Measurements from ENCODE around the gene PIH1D2. TPM values are rescaled to one million over a fixed set of nuclear protein-coding genes. Genes with fewer than 3 reads are reported as not detected.
A peak's percentile ranks its signal among the peaks of the same experiment; 100 is the strongest.

PIH1D2 gene, protein sequence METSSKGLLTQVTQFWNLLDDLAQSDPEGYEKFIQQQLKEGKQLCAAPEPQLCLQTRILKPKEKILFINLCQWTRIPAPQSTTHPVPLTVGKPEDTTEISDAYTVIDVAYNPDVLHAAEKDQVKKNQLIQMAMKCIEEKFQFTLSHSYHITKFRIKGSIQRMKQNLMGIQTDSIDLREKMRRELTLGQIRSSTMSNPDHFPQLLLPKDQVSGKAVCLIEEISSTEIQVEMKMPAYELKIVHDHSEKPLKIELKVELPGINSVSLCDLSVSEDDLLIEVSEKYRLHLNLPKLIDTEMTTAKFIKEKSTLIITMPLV
- total RNA-seq = 1 to 10 TPM in 4 of 7 donors, under 1 TPM in 3; 0.38 to 2.2 (median 1.3) TPM
- under 1 TPM; 0.18 to 0.70 (median 0.63) TPM for polyA plus RNA-seq
- long read RNA-seq, donor 1 = 0 reads
- long read RNA-seq, donor 2 = 0 reads

DNA sequence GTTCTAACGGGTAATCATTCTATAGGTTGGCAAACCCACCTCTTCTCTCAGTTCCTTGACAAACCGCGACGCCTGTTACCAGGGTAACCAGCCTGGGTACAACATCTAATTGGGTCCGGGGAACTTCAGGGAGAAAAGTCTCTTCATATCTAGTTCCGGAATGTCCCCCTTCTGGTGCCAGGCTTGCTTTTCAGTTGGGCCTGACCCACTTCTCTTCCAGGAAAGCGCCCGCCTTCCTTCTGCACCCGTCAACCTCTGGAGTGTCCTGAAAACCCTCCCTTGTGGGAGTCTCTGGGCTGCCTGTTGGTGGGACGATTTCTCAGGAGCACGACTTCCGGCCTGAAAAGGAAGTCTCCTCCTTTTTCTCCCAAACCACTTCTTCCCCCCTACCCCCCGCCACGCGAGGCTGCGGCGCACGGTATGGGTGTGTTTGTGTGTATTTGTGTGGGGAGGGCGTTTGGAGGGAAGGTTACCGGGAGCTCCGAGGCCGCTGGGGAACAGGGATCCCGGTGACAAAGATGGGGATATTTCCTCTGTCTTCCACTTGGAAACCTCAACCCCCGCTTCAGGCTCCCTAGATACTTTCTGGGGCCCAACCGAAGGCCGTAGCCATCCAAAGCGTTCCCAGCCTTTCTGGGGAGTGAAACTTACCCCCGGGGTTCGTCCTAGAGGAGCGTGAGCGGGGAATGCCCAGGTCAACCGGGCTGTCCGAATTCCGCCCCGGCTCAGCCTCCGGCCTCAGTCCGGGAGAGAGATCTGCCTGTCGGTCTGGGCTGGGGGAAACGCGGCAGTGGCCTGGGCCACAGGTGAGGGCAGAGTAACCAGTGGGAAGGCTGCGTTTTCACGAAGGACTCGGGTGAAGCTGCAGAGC, at the start of gene PIH1D2, which contains the start of gene NKAPD1:
Gene PIH1D2 (minus strand): TSS at position 77 of the 871 bp plus-strand sequence. CDS start 843 bp downstream, outside the sequence.
Gene NKAPD1 (plus strand): TSS at position 359 of the 871 bp plus-strand sequence. CDS start 1,276 bp downstream, outside the sequence.
- Histone ChIP-seq H3K27me3 (replicated peaks in 1 of 7) (no peaks in the 10 kb centered on the region), H3K9me3 (no peaks in the 10 kb centered on the region), H3K4me1 (peaks cover 13 to 41% (median 27%) of the 10 kb centered on the region in 6 donors), H3K4me3 (peak within 1 kb of the TSS; percentile 79 to 94 (median 90)), H3K36me3 (peaks cover 0 to 38% (median 32%) of the 10 kb centered on the region in 6 donors), H3K27ac (peak within 1 kb of the TSS; percentile 79 to 93 (median 88))
- intact Hi-C loops (cut with DNase I; ENCODE audit: low total_unique reads) = no loop called here
- peak; percentile 91 for DNase-seq
- WGBS, 5 donors = 0 to 1% (median 0%) methylated on average over 29 to 43 of the region's 43 CpGs
- TF ChIP-seq, protein P1, sequence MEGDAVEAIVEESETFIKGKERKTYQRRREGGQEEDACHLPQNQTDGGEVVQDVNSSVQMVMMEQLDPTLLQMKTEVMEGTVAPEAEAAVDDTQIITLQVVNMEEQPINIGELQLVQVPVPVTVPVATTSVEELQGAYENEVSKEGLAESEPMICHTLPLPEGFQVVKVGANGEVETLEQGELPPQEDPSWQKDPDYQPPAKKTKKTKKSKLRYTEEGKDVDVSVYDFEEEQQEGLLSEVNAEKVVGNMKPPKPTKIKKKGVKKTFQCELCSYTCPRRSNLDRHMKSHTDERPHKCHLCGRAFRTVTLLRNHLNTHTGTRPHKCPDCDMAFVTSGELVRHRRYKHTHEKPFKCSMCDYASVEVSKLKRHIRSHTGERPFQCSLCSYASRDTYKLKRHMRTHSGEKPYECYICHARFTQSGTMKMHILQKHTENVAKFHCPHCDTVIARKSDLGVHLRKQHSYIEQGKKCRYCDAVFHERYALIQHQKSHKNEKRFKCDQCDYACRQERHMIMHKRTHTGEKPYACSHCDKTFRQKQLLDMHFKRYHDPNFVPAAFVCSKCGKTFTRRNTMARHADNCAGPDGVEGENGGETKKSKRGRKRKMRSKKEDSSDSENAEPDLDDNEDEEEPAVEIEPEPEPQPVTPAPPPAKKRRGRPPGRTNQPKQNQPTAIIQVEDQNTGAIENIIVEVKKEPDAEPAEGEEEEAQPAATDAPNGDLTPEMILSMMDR (IDR thresholded peaks at IDR 0.05 in 8 of 11, conservative IDR thresholded peaks at IDR 0.05 in 3 of 11) = peak in 5 of 11 experiments; percentile 10 to 25 (median 17)
- TF ChIP-seq POLR2A (IDR thresholded peaks at IDR 0.05) (peak in 1 of 3 donors; percentile 33), POLR2AphosphoS5 (IDR thresholded peaks at IDR 0.05) (peak; percentile 65 to 85 (median 80))

DNA sequence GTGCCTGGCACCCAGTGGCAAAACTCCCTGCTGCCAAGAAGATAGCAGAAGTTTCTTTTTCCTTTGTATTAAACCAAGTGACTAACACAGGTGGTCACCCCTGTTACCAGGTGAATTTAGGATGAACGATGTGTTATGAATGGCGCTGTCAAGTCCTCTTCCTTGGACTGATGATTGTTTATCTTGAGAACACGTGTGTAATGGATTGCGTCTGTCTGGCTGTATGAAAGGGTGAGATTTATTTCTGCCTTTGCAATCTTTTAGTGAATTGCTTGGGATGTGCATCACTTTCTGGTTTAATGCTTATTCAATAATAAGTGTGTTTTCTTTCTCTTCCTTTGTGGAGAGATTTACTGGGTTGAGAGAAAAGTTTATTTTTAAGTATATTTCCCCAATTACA, 49.3 kb upstream of the PIH1D2 start:
- peaks cover 0 to 8% (median 0%) of the 10 kb centered on the region in 6 donors for H3K36me3 ChIP-seq
- 82 to 96% (median 88%) methylated on average over 4 of the region's 4 CpGs for WGBS, 5 donors
- no peaks in the 10 kb centered on the region for H3K27me3 ChIP-seq (replicated peaks in 1 of 7)
- intact Hi-C loops (cut with DNase I; ENCODE audit: low total_unique reads) = no loop called here
- no peak overlapping the region for H3K27ac ChIP-seq
- peaks cover 0 to 9% (median 0%) of the 10 kb centered on the region in 6 donors for H3K4me1 ChIP-seq
- no peaks in the 10 kb centered on the region for H3K9me3 ChIP-seq
- TF ChIP-seq, protein P1 (IDR thresholded peaks at IDR 0.05 in 8 of 11, conservative IDR thresholded peaks at IDR 0.05 in 3 of 11) = no peak
- no peak for TF ChIP-seq POLR2AphosphoS5 (IDR thresholded peaks at IDR 0.05)
- no peak for TF ChIP-seq POLR2A (IDR thresholded peaks at IDR 0.05)
- no peak for DNase-seq
- H3K4me3 ChIP-seq = no peak overlapping the region

DNA sequence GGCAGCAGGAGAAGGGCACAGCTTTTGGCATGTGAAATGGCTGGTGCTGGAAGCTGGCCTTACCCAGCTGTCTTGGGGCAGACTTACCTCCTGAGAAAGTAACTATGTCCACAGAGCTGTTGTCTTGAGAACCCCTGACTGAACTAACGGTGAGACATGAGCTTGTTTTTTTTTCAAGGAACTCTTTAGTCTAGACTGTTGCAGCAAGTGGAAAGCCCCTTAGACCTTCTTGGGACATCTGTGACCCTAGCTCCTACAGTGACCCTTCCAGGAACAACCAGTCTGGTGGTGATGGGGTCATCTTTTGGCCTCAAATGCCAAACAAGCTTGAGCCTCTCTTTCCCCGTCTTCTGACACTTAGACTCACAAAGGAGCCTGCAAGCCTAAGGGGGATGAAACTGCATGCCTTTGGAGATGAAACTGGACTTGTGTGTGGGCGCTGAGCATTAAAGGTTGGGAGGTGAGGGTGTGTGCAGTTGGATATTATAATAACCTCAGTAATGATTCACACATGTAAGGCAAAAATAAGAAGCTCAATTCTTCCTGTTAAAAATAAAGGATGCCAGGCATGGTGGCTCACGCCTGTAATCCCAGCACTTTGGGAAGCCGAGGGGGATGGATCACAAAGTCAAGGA, 48.3 kb upstream of the PIH1D2 start:
- Histone ChIP-seq H3K4me1 (peaks cover 0 to 9% (median 0%) of the 10 kb centered on the region in 6 donors), H3K27ac (no peak overlapping the region), H3K9me3 (no peaks in the 10 kb centered on the region), H3K27me3 (replicated peaks in 1 of 7) (no peaks in the 10 kb centered on the region), H3K4me3 (no peak overlapping the region), H3K36me3 (peaks cover 0 to 8% (median 0%) of the 10 kb centered on the region in 6 donors)
- DNase-seq = no peak
- intact Hi-C loops (cut with DNase I; ENCODE audit: low total_unique reads) = no loop called here
- 87 to 97% (median 95%) methylated on average over 5 of the region's 5 CpGs for WGBS, 5 donors
- TF ChIP-seq POLR2AphosphoS5 (IDR thresholded peaks at IDR 0.05) (no peak), POLR2A (IDR thresholded peaks at IDR 0.05) (no peak)
- TF ChIP-seq, protein P1 (IDR thresholded peaks at IDR 0.05 in 8 of 11, conservative IDR thresholded peaks at IDR 0.05 in 3 of 11) = no peak

Measured in spleen (tissue), 13 donors.